Measurements from ENCODE around the gene SPATA6L. TPM values are rescaled to one million over a fixed set of nuclear protein-coding genes. Genes with fewer than 3 reads are reported as not detected.

Gene SPATA6L
- total RNA-seq, 2 experiments from 2014 or later, result 0.21 to 0.30 TPM

GRCh38 chr9:4550777-4551484, 115.3 kb downstream of the SPATA6L start:
- DNase-seq (peak; percentile 20), ATAC-seq (peak; percentile 65)
- Mint-ChIP-seq H3K36me3 (ENCODE audit: low read depth) (no peaks in the 10 kb centered on the region), H3K27me3 (no peaks in the 10 kb centered on the region), H3K9me3 (ENCODE audit: low read depth) (no peaks in the 10 kb centered on the region), H3K4me1 (peaks cover 73% of the 10 kb centered on the region), H3K4me3 (no peak overlapping the region), H3K27ac (no peak overlapping the region)
- intact Hi-C loops (cut with DNase I, micrococcal nuclease), result no loop called here
- CTCF ChIA-PET, result interaction anchor here (1.0 to 1.2 kb wide), 2 partner anchors 24 to 30 kb away, joined by 3 read pairs; no protein-coding TSS in a partner anchor
- POLR2A ChIA-PET, result interaction anchor here (0.7 kb wide), 1 partner anchor 93 kb away, joined by 3 read pairs; no protein-coding TSS in a partner anchor

DNA sequence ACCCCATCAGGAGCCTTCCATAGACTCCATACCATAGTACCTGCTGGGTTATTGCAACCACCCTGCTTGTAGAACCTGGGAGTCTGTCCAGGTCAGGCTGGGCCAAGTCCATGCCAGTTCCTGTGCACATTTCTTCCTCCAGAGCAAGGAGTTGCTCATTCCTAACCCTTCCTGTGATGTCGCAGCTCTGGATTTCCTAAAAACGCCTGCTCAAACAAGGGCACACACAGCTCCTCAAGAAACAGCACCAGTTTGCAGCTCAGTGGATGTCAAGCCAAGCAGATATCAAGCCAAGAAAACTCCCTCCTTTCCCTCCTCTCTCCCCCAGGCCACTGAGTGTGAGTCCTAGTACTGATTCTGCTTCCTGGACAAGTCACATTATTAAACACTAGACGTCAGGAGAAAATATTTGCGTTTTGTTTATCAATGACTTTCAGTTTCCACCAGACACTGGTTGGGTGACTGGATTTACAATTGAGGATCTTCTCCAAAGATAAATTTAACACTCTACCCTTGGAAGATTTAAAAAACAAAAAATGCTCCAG, 116.5 kb downstream of the SPATA6L start:
- H3K4me1 Mint-ChIP-seq, result peaks cover 64% of the 10 kb centered on the region
- H3K9me3 Mint-ChIP-seq (ENCODE audit: low read depth), result no peaks in the 10 kb centered on the region
- ChIA-PET CTCF (interaction anchor here (0.6 to 1.0 kb wide), 5 partner anchors 8 to 235 kb away, joined by 3 read pairs; no protein-coding TSS in a partner anchor), POLR2A (no interaction called here)
- no peak overlapping the region for H3K4me3 Mint-ChIP-seq
- DNase-seq (no peak), ATAC-seq (no peak)
- intact Hi-C loops (cut with DNase I, micrococcal nuclease), result loop anchor here in 1 of 2 experiments (5.0 kb wide), 1 partner anchor 168 kb away; no protein-coding TSS in a partner anchor
- no peaks in the 10 kb centered on the region for H3K27me3 Mint-ChIP-seq
- no peak overlapping the region for H3K27ac Mint-ChIP-seq
- H3K36me3 Mint-ChIP-seq (ENCODE audit: low read depth), result no peaks in the 10 kb centered on the region

GRCh38 chr9:4548811-4549725, 117.2 kb downstream of the SPATA6L start:
- POLR2A ChIA-PET, result no interaction called here
- CTCF ChIA-PET, result interaction anchor here (0.6 to 1.4 kb wide), 6 partner anchors 9 to 235 kb away, joined by 3 to 5 read pairs (median 3); no protein-coding TSS in a partner anchor
- no peak overlapping the region for H3K27ac Mint-ChIP-seq
- intact Hi-C loops (cut with DNase I, micrococcal nuclease), result loop anchor here in 1 of 2 experiments (5.0 kb wide), 1 partner anchor 167 kb away; no protein-coding TSS in a partner anchor
- ATAC-seq (no peak), DNase-seq (peak; percentile 33)
- H3K4me3 Mint-ChIP-seq, result no peak overlapping the region
- no peaks in the 10 kb centered on the region for H3K27me3 Mint-ChIP-seq
- H3K9me3 Mint-ChIP-seq (ENCODE audit: low read depth), result no peaks in the 10 kb centered on the region
- no peaks in the 10 kb centered on the region for H3K36me3 Mint-ChIP-seq (ENCODE audit: low read depth)
- H3K4me1 Mint-ChIP-seq, result peaks cover 56% of the 10 kb centered on the region

Other genes starting within 250 kb of the SPATA6L start
- under 1 TPM; 0.18 to 0.23 TPM for gene SLC1A1, start 176.0 kb downstream of the SPATA6L start, total RNA-seq
- gene PLPP6, start 4.2 kb downstream of the SPATA6L start, total RNA-seq, result 1 to 10 TPM; 4.3 to 5.0 TPM
- gene CDC37L1, start 13.1 kb upstream of the SPATA6L start, total RNA-seq, result 1 to 10 TPM; 8.0 to 9.8 TPM
- gene AK3, start 74.7 kb upstream of the SPATA6L start, total RNA-seq, result 10 to 100 TPM; 32.6 to 41.0 TPM
- gene RCL1, start 126.5 kb upstream of the SPATA6L start, total RNA-seq, result 10 to 100 TPM; 27.0 to 36.4 TPM